Stimulated activated CD8-positive, alpha-beta memory T cell treated with anti-CD3 and anti-CD28 coated beads, Interleukin-7, amount 100 ng/mL, for 48 hours (primary cell): Measurements from ENCODE around the gene JAZF1.
A peak's percentile ranks its signal among the peaks of the same experiment; 100 is the strongest.

ENCODE experiments used
- DNase-seq, 2 donors: peaks; one replicate each; pipeline ENCODE4 v3.0.0-alpha.2; 2020; ENCODE audit warnings: low read depth in 1 of 2; ENCODE audit errors: extremely low read depth in 1 of 2

JAZF1 gene

GRCh38 chr7:28054531-28055160, 125.9 kb downstream of the JAZF1 start:
- no peak for DNase-seq

- no peak for DNase-seq
Observed at GRCh38 chr7:28052933-28053332, 127.7 kb downstream of the JAZF1 start.

- no peak for DNase-seq
Observed at GRCh38 chr7:28048694-28049093, 131.9 kb downstream of the JAZF1 start.

- no peak for DNase-seq
Observed at GRCh38 chr7:28046035-28046434, 134.6 kb downstream of the JAZF1 start.

GRCh38 chr7:28045592-28045991, 135.0 kb downstream of the JAZF1 start:
- DNase-seq: no peak

GRCh38 chr7:28044825-28045224, 135.8 kb downstream of the JAZF1 start:
- DNase-seq: no peak

GRCh38 chr7:28042721-28043120, 137.9 kb downstream of the JAZF1 start:
- DNase-seq: no peak

GRCh38 chr7:28041508-28042314, 138.9 kb downstream of the JAZF1 start:
- peak in 1 of 2 donors; percentile 21 for DNase-seq

GRCh38 chr7:28038175-28038797, 142.3 kb downstream of the JAZF1 start:
- no peak for DNase-seq

GRCh38 chr7:28037220-28038010, 143.2 kb downstream of the JAZF1 start:
- no peak for DNase-seq

- DNase-seq: no peak
Observed at GRCh38 chr7:28036696-28037095, 143.9 kb downstream of the JAZF1 start.

- no peak for DNase-seq
Observed at GRCh38 chr7:28033386-28033785, 147.2 kb downstream of the JAZF1 start.

- DNase-seq: no peak
Observed at GRCh38 chr7:28032738-28033380, 147.7 kb downstream of the JAZF1 start.

- DNase-seq: no peak
Observed at GRCh38 chr7:28029051-28029450, 151.5 kb downstream of the JAZF1 start.

- no peak for DNase-seq
Observed at GRCh38 chr7:28028471-28028870, 152.1 kb downstream of the JAZF1 start.

- DNase-seq: no peak
Observed at GRCh38 chr7:28026237-28026636, 154.4 kb downstream of the JAZF1 start.

- DNase-seq: no peak
Observed at GRCh38 chr7:28024786-28025334, 155.7 kb downstream of the JAZF1 start.

GRCh38 chr7:28020302-28020940, 160.2 kb downstream of the JAZF1 start:
- no peak for DNase-seq

- no peak for DNase-seq
Observed at GRCh38 chr7:28018856-28019465, 161.6 kb downstream of the JAZF1 start.
